Erythroblast (primary cell): ENCODE results near the gene MAP7.

Experiments used
- GATA1 ChIP-seq: IDR thresholded peaks from 2 replicates; pipeline ENCODE4 v1.6.1; 2011; ENCODE audit warnings: low read depth, mild to moderate bottlenecking, control low read depth, low read length, moderate library complexity
- POLR2A ChIP-seq: IDR thresholded peaks from 2 replicates; pipeline ENCODE4 v1.6.1; 2011; ENCODE audit warnings: mild to moderate bottlenecking, low read length

- TF ChIP-seq POLR2A (no peak), GATA1 (no peak)
These were observed 241.1 kb downstream of the MAP7 start for GRCh38 chr6:136309171-136309570.
